HUES48 (cell line): ENCODE results near the gene FKBP10.
A peak's percentile ranks its signal among the peaks of the same experiment; 100 is the strongest.

Source experiments
- H3K27ac ChIP-seq: one replicate; pipeline ENCODE4 v1.7.0; 2013; ENCODE audit warnings: low read depth, low read length, inconsistent platforms
- H3K27me3 ChIP-seq: 2 replicates; pipeline ENCODE4 v1.6.1; 2013; ENCODE audit warnings: mild to moderate bottlenecking, low read length; ENCODE audit not compliant: control insufficient read depth, insufficient read depth
- H3K36me3 ChIP-seq: 2 replicates; pipeline ENCODE4 v1.6.1; 2013; ENCODE audit warnings: low read length; ENCODE audit not compliant: control insufficient read depth, insufficient read depth
- H3K4me1 ChIP-seq: 2 replicates; pipeline ENCODE4 v1.6.1; 2013; ENCODE audit warnings: mild to moderate bottlenecking, low read length; ENCODE audit not compliant: control insufficient read depth, insufficient read depth
- H3K4me3 ChIP-seq: 2 replicates; pipeline ENCODE4 v1.5.1; 2013; ENCODE audit warnings: mild to moderate bottlenecking, low read depth, low read length
- H3K9ac ChIP-seq: 2 replicates; pipeline ENCODE4 v1.6.1; 2013; ENCODE audit warnings: mild to moderate bottlenecking, low read depth, low read length, moderate library complexity
- H3K9me3 ChIP-seq: 2 replicates; pipeline ENCODE4 v1.6.1; 2013; ENCODE audit warnings: low read length; ENCODE audit not compliant: control insufficient read depth, insufficient read depth

FKBP10 gene

GRCh38 chr17:41812381-41813151 lies at the start of gene FKBP10:
TSS of gene FKBP10 (plus strand) at chr17:41813004. CDS start at chr17:41813035, 31 bp downstream.
- Histone ChIP-seq H3K27me3 (peaks cover 6% of the 10 kb centered on the region), H3K9ac (peak within 1 kb of the TSS; percentile 43), H3K9me3 (no peaks in the 10 kb centered on the region), H3K4me1 (peaks cover 15% of the 10 kb centered on the region), H3K36me3 (peaks cover 7% of the 10 kb centered on the region), H3K27ac (peak within 1 kb of the TSS; percentile 88), H3K4me3 (peak within 1 kb of the TSS; percentile 79)

DNA sequence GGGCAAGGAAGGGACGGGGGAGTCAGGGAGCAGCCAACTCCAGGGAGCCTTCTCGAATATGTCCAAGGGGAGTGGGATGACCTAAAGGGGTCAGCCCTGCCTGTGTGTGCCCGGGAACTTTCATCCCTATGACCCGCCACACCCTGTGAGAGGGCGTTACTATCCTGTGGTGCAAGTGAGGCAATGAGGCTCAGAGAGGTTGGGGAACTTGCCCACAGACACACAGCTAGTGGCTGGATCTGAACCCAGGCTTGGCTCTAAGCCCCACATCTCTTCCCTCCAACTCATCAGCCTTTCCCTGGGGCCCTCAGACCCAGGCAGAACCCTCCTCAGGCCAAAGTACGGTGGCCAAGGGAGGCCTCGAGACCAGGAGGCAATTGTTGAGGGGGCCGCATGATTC lies 49.5 kb upstream of the FKBP10 start:
- Histone ChIP-seq H3K27me3 (no peaks in the 10 kb centered on the region), H3K27ac (no peak overlapping the region), H3K4me3 (no peak overlapping the region), H3K9ac (no peak overlapping the region), H3K36me3 (peaks cover 75% of the 10 kb centered on the region), H3K4me1 (no peaks in the 10 kb centered on the region), H3K9me3 (no peaks in the 10 kb centered on the region)

DNA sequence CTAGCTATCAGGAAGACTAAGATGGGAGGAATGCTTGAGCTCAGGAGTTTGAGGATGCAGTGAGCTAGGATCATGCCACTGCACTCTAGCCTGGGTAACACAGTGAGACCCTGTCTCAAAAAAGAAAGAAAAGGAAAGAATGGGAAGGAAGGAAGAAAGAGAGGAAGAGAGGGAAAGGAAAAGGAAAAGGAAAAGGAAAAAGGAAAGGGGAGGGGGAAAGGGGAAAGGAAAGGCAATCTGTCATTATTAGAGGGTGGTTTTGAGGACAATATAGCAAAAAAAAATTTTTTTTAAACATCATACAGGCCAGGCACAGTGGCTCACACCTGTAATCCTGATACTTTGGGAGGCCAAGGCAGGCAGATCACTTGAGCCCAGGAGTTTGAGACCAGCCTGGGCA lies 46.7 kb upstream of the FKBP10 start:
- peaks cover 82% of the 10 kb centered on the region for H3K36me3 ChIP-seq
- H3K27me3 ChIP-seq, result no peaks in the 10 kb centered on the region
- H3K27ac ChIP-seq, result no peak overlapping the region

DNA sequence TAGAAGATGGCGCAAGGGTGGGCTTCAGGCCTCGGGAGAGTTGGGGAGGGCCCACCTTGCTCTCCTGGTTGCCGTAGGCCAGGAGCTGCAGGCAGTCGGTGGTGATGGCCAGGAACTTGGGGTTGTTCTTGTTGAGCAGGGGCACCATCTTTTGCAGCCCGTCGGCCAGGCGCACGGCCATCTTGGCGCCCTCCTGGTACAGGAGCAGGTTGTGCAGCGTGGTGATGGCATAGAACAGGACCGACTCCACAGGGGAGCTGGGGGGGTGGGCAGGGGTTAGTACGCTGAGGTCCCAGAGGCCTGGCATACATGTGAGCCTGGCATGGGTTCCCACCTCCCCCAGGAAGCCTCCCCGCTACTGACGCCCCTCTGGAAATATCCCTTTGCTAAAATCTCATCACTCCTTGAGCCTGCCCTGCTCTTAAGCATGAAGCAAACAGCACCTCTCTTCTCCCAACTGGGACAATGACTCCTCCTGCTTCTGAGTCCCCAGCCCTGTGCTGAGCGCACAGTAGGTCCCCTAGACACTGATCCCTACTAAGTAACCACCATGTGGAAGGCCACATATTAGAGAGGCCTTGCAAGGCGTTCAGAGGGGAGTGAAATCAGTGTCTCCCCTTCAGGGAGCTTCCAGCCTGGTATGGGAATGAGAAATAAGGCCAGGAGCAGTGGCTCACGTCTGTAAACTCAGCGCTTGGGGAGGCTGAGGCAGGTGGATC lies 45.3 kb upstream of the FKBP10 start:
- Histone ChIP-seq H3K4me3 (no peak overlapping the region), H3K9me3 (no peaks in the 10 kb centered on the region), H3K36me3 (peaks cover 79% of the 10 kb centered on the region), H3K27me3 (no peaks in the 10 kb centered on the region), H3K27ac (no peak overlapping the region), H3K9ac (no peak overlapping the region), H3K4me1 (peaks cover 6% of the 10 kb centered on the region)

More for the DNA sequence above, 46.7 kb upstream of the FKBP10 start:
- Histone ChIP-seq H3K4me1 (no peaks in the 10 kb centered on the region), H3K9ac (no peak overlapping the region), H3K9me3 (no peaks in the 10 kb centered on the region), H3K4me3 (no peak overlapping the region)

- Histone ChIP-seq H3K27ac (no peak overlapping the region), H3K9ac (no peak overlapping the region), H3K27me3 (no peaks in the 10 kb centered on the region), H3K36me3 (peaks cover 66% of the 10 kb centered on the region), H3K4me1 (peaks cover 17% of the 10 kb centered on the region), H3K9me3 (no peaks in the 10 kb centered on the region), H3K4me3 (no peak overlapping the region)
Observed at GRCh38 chr17:41768682-41769288, 44.0 kb upstream of the FKBP10 start.

DNA sequence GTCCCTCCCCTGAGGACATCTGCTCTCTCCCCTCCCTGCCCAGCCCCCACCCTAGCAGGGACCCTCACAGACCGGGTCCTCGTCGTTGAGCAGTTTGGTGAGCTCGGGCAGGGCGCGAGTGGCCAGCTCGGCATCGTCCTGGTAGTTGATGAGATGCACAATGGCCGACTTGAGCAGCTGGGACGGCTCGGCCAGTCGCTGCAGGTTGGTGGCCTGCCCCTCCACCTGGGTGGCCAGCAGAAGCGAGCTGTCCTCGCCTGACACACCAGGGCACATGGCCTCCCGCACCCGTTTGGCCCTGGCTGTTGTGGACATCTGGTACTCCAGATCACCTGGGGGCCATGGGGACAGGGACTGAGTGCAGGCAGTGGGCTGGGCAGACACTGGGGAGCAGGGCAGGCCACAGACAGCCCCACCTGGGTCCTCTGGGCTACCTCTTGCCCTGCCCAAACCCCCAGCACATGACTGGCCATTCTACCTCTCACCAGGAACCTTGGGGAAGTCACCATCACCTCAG lies 43.4 kb upstream of the FKBP10 start:
- Histone ChIP-seq H3K9ac (no peak overlapping the region), H3K27me3 (no peaks in the 10 kb centered on the region), H3K4me3 (no peak overlapping the region), H3K27ac (no peak overlapping the region), H3K36me3 (peaks cover 62% of the 10 kb centered on the region), H3K9me3 (no peaks in the 10 kb centered on the region), H3K4me1 (peaks cover 19% of the 10 kb centered on the region)

DNA sequence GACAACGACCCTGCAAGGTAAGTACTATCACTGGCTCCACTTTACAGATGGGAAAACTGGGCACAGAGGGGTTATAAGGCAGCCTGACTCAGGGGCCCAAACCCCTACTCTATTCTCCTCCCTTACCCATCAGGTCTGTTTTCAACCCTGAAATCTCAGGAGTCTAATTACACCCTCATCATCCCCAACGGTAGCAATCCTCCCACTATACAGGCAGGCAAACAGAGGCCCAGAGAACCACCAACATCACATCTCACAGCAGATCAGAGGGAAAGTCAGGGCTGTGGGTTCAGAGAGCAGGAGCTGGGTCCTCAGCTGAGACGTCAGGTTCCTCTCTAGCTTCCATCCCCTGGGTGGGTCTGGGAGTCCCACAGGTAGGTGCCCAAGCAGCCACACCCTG lies 42.8 kb upstream of the FKBP10 start:
- Histone ChIP-seq H3K4me1 (peaks cover 19% of the 10 kb centered on the region), H3K9me3 (no peaks in the 10 kb centered on the region), H3K36me3 (peaks cover 56% of the 10 kb centered on the region), H3K9ac (no peak overlapping the region), H3K27ac (no peak overlapping the region), H3K4me3 (no peak overlapping the region), H3K27me3 (no peaks in the 10 kb centered on the region)

DNA sequence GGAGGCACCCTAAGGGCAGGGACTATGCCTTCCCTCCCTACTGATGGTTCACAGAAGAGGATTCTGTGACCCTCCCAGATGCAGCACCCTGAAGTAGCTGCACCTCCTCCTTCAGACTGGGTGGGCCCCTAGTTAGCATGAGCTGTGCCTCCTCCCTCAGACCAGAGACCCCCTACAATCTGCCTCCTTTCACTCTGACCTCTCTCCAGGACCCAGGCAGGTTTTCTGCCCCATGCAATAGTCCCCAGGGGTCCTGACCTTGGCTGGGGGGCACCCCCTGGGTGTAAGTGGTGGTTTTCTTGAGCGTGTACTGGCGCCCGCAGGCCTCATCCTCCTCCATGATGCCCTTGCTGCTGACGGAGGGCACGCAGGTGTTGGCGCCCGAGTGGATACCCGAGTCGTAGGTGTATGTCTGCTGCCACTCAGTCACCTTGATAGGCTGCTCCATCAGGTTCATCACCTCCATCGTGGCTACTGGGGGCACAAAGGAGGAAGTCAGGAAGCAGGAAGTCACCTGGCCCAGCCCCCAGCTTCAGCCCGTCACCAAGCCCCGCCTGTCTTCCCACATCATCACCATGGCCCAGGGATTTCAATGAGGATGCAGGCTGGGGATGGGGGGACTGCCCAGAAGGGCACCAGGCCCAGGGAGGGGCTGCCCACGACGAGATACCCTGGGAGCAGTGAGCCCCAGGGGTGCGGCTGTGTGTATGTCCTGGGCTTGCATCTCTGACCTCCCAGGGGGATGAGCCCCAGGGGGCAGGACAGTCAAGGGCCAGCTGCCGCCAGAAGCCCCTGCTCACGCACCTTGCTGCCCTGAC lies 41.2 kb upstream of the FKBP10 start:
- Histone ChIP-seq H3K27me3 (no peaks in the 10 kb centered on the region), H3K9ac (no peak overlapping the region), H3K27ac (no peak overlapping the region), H3K4me3 (no peak overlapping the region), H3K4me1 (peaks cover 30% of the 10 kb centered on the region), H3K36me3 (peaks cover 44% of the 10 kb centered on the region), H3K9me3 (no peaks in the 10 kb centered on the region)

DNA sequence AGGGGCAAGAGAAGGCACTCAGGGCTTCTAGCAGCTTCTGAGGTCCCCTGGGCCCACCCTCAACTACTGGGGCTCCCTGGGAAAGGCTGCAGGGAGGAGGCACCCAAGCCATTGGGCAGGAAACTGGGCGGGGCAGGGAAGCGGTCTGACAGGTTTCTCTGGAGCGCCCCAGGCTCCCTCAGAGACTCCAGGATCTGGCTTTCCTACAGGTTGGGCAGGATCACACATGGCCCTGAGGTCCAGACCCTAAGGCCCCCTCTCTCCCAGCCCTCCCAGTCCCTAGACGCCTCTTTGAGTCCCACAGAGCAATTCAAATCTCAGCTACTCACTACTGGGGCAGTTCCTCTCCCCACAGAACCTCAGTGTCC lies 40.6 kb upstream of the FKBP10 start:
- Histone ChIP-seq H3K36me3 (peaks cover 39% of the 10 kb centered on the region), H3K4me3 (no peak overlapping the region), H3K9ac (no peak overlapping the region), H3K27ac (no peak overlapping the region), H3K27me3 (no peaks in the 10 kb centered on the region), H3K9me3 (no peaks in the 10 kb centered on the region), H3K4me1 (peaks cover 30% of the 10 kb centered on the region)

GRCh38 chr17:41772586-41773189 lies 40.1 kb upstream of the FKBP10 start:
- H3K9ac ChIP-seq, result no peak overlapping the region
- no peak overlapping the region for H3K4me3 ChIP-seq
- peaks cover 34% of the 10 kb centered on the region for H3K36me3 ChIP-seq
- H3K27ac ChIP-seq, result peak overlapping the region; percentile 57
- no peaks in the 10 kb centered on the region for H3K27me3 ChIP-seq
- peaks cover 33% of the 10 kb centered on the region for H3K4me1 ChIP-seq
- no peaks in the 10 kb centered on the region for H3K9me3 ChIP-seq
